HepG2 (cell line): Measurements from ENCODE around the gene MTX1. TPM values are rescaled to one million over a fixed set of nuclear protein-coding genes. Genes with fewer than 3 reads are reported as not detected.

Source experiments
- CREB1 ChIP-seq, 2 experiments: fragments of 450-650 bp in 1 of 2; IDR thresholded peaks; 2 replicates each; pipeline ENCODE4 v1.6.1; 2016 to 2017; ENCODE audit warnings: control low read depth in 1 of 2, mild to moderate bottlenecking in 1 of 2, missing compliant biosample characterization in 1 of 2, missing genetic modification characterization in 1 of 2
- ELF4 ChIP-seq: sonication (generic); formaldehyde crosslinking; IDR thresholded peaks from 2 replicates; pipeline ENCODE4 v1.5.0; 2020; ENCODE audit warnings: missing genetic modification reagents, mild to moderate bottlenecking, moderate library complexity, borderline replicate concordance
- GMEB2 ChIP-seq: IDR thresholded peaks from 2 replicates; pipeline ENCODE4 v1.6.1; 2016; ENCODE audit warnings: missing biosample characterization, missing genetic modification reagents, low read depth
- JUN ChIP-seq: sonication (generic); formaldehyde crosslinking; IDR thresholded peaks from 2 replicates; pipeline ENCODE4 v1.4.0; 2020; ENCODE audit warnings: mild to moderate bottlenecking, missing genetic modification reagents
- LCORL ChIP-seq, 2 experiments: fragments of 450-650 bp in 1 of 2; sonication (generic) in 1 of 2; formaldehyde crosslinking in 1 of 2; IDR thresholded peaks; 2 replicates each; pipeline versions ENCODE4 v1.5.0 to v1.6.1; 2017 to 2020; ENCODE audit warnings: antibody characterized with exemption in 1 of 2, missing genetic modification reagents in 1 of 2
- MTA3 ChIP-seq: sonication (generic); formaldehyde crosslinking; IDR thresholded peaks from 2 replicates; pipeline ENCODE4 v1.4.0; 2020; ENCODE audit warnings: missing genetic modification reagents
- NFATC3 ChIP-seq: sonication (generic); formaldehyde crosslinking; IDR thresholded peaks from 2 replicates; pipeline ENCODE4 v1.5.1; 2020; ENCODE audit warnings: mild to moderate bottlenecking, missing genetic modification reagents
- NR3C1 ChIP-seq: sonication (generic); formaldehyde crosslinking; IDR thresholded peaks from 2 replicates; pipeline ENCODE4 v1.4.0; 2020; ENCODE audit warnings: missing genetic modification reagents
- RARG ChIP-seq: sonication (generic); formaldehyde crosslinking; IDR thresholded peaks from 2 replicates; pipeline ENCODE4 v1.4.0; 2020; ENCODE audit warnings: low read depth, mild to moderate bottlenecking, missing genetic modification reagents
- RXRB ChIP-seq: IDR thresholded peaks from 2 replicates; pipeline ENCODE4 v1.6.1; 2016; ENCODE audit warnings: borderline replicate concordance, missing genetic modification reagents, missing compliant biosample characterization
- SIX4 ChIP-seq: sonication (generic); formaldehyde crosslinking; IDR thresholded peaks from 2 replicates; pipeline ENCODE4 v1.4.0; 2020; ENCODE audit warnings: missing genetic modification reagents
- TRIM24 ChIP-seq: sonication (generic); formaldehyde crosslinking; IDR thresholded peaks from 2 replicates; pipeline ENCODE4 v1.8.0; 2022; ENCODE audit warnings: mild to moderate bottlenecking, missing genetic modification reagents
- ZBTB38 ChIP-seq: sonication (generic); formaldehyde crosslinking; IDR thresholded peaks from 2 replicates; pipeline ENCODE4 v1.5.1; 2020; ENCODE audit warnings: mild to moderate bottlenecking, missing genetic modification reagents
- ZNF124 ChIP-seq: sonication (generic); formaldehyde crosslinking; IDR thresholded peaks from 2 replicates; pipeline ENCODE4 v1.4.0; 2020; ENCODE audit warnings: missing genetic modification reagents
- ZNF251 ChIP-seq: sonication (generic); formaldehyde crosslinking; IDR thresholded peaks from 2 replicates; pipeline ENCODE4 v1.9.0; 2021; ENCODE audit warnings: mild to moderate bottlenecking, missing genetic modification reagents
- ZNF317 ChIP-seq: sonication (generic); formaldehyde crosslinking; IDR thresholded peaks from 2 replicates; pipeline ENCODE4 v1.5.0; 2020; ENCODE audit warnings: mild to moderate bottlenecking, missing genetic modification reagents
- ZNF597 ChIP-seq: sonication (generic); formaldehyde crosslinking; IDR thresholded peaks from 2 replicates; pipeline ENCODE4 v1.5.0; 2020; ENCODE audit warnings: missing genetic modification reagents
- ZNF646 ChIP-seq: sonication (generic); formaldehyde crosslinking; IDR thresholded peaks from 2 replicates; pipeline ENCODE4 v1.9.0; 2021; ENCODE audit warnings: mild to moderate bottlenecking, missing genetic modification reagents
- ZNF703 ChIP-seq: sonication (generic); formaldehyde crosslinking; IDR thresholded peaks from 2 replicates; pipeline ENCODE4 v1.5.1; 2020; ENCODE audit warnings: missing genetic modification reagents, mild to moderate bottlenecking, moderate library complexity, borderline replicate concordance
- ZNF781 ChIP-seq: sonication (generic); formaldehyde crosslinking; IDR thresholded peaks from 2 replicates; pipeline ENCODE4 v1.5.1; 2020; ENCODE audit warnings: borderline replicate concordance, mild to moderate bottlenecking, missing genetic modification reagents; ENCODE audit errors: not compliant biosample characterization
- polyA plus RNA-seq, 8 experiments: library from polyadenylated mRNA; depleted of rRNA in 3 of 8; stranded (reverse) in 7 of 8; unstranded in 1 of 8; fragments of >200 nt; fragmentation: Illumina TruSeq in 4 of 8; extraction: Trizol in 4 of 8; gene quantifications; 2 replicates each; pipeline versions ENCODE4 v1.2.1 to v1.2.3, GENCODE V29; 2011 to 2016; ENCODE audit warnings: low read depth in 4 of 8, missing spikeins in 1 of 8, mixed read lengths in 1 of 8; ENCODE audit not compliant: insufficient read depth in 1 of 8
- total RNA-seq, 5 experiments: library from RNA; depleted of rRNA; stranded (reverse); fragments of >200 nt; fragmentation: Illumina TruSeq; extraction: Trizol; gene quantifications; 2 replicates each; pipeline ENCODE4 v1.2.3, GENCODE V29; 2016; ENCODE audit warnings: low read depth in 1 of 5

Gene MTX1
- total and polyA plus RNA-seq, 2 of the 13 experiments (the other 11 are each of a cell fraction or from before 2014, with no cell fraction given): 64.5 to 72.6 TPM

- TF ChIP-seq NFATC3 (CRISPR knock-in tag): 0 out of 2 replicates have a peak, but pooled peaks have one; percentile 22
- TF ChIP-seq ZNF597: no peak
- no peak for TF ChIP-seq ZNF646
- TF ChIP-seq LCORL (IDR thresholded peaks at IDR 0.05): no peak
- TF ChIP-seq LCORL (CRISPR knock-in tag; IDR thresholded peaks at IDR 0.05): no peak
- no peak for TF ChIP-seq ELF4 (CRISPR knock-in tag)
- no peak for TF ChIP-seq SIX4 (CRISPR knock-in tag)
- no peak for TF ChIP-seq ZNF317 (CRISPR knock-in tag)
- no peak for TF ChIP-seq NR3C1 (CRISPR knock-in tag)
- TF ChIP-seq ZNF703: 0 out of 2 replicates have a peak, but pooled peaks have one; percentile 1
- no peak for TF ChIP-seq GMEB2 (CRISPR knock-in tag)
- no peak for TF ChIP-seq JUN (CRISPR knock-in tag)
- no peak for TF ChIP-seq TRIM24
- no peak for TF ChIP-seq MTA3 (CRISPR knock-in tag)
- peak; percentile 94 for TF ChIP-seq ZBTB38 (CRISPR knock-in tag)
- TF ChIP-seq ZNF781 (CRISPR knock-in tag): peak; percentile 78
- 0 out of 2 replicates have a peak, but pooled peaks have one; percentile 25 for TF ChIP-seq ZNF124 (CRISPR knock-in tag)
- peak; percentile 40; the same call in 1 of the 2 replicates for TF ChIP-seq CREB1 (IDR thresholded peaks at IDR 0.05)
- TF ChIP-seq CREB1 (CRISPR knock-in tag; IDR thresholded peaks at IDR 0.05): peak; percentile 56; the same call in 1 of the 2 replicates
- no peak for TF ChIP-seq RXRB (CRISPR knock-in tag)
- TF ChIP-seq ZNF251: no peak
- no peak for TF ChIP-seq RARG
Measured at GRCh38 chr1:155227261-155228095, 19.0 kb downstream of the MTX1 start (continued).
